ENCODE measurements around the gene ESM1.

Gene ESM1

DNA sequence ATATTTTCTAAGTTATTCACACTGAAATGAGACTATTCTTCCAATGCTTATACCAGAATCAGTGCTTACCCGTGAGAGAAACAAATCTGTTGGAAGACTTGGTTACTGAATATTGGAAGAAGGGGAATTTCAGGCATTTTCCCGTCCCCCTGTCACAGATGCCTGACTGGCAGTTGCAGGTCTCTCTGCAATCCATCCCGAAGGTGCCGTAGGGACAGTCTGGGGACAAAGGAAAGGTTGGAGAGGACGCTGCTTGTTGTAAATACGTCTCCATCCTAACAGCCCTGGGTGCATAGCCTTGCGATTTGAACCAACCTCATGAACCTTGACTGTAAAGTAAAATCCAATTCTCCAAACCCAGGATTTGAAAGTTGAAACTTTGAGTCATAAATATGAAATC lies 3.5 kb downstream of the ESM1 start:
- DNase-seq (ENCODE audit: insufficient read length) = no peak

GRCh38 chr5:54975701-54976100 lies 9.7 kb downstream of the ESM1 start:
- DNase-seq (ENCODE audit: insufficient read length) (no peak), FAIRE-seq (no peak)
- TF ChIP-seq POLR2AphosphoS5 (IDR thresholded peaks at IDR 0.05; ENCODE audit: low read depth, low read length) = no peak
- no peak for TF ChIP-seq TAF1 (IDR thresholded peaks at IDR 0.05; ENCODE audit: borderline replicate concordance, low read depth, low read length)
- no peak for TF ChIP-seq POLR2A (IDR thresholded peaks at IDR 0.05; ENCODE audit: low read depth, low read length)

More for the DNA sequence above, 3.5 kb downstream of the ESM1 start:
- no peak for FAIRE-seq
- TF ChIP-seq POLR2AphosphoS5 (IDR thresholded peaks at IDR 0.05; ENCODE audit: low read depth, low read length) (no peak), POLR2A (IDR thresholded peaks at IDR 0.05; ENCODE audit: low read depth, low read length) (no peak), TAF1 (IDR thresholded peaks at IDR 0.05; ENCODE audit: borderline replicate concordance, low read depth, low read length) (no peak)

GRCh38 chr5:54969856-54970828 lies 15.3 kb downstream of the ESM1 start:
- TF ChIP-seq POLR2AphosphoS5 (IDR thresholded peaks at IDR 0.05; ENCODE audit: low read depth, low read length) (no peak), POLR2A (IDR thresholded peaks at IDR 0.05; ENCODE audit: low read depth, low read length) (no peak), TAF1 (IDR thresholded peaks at IDR 0.05; ENCODE audit: borderline replicate concordance, low read depth, low read length) (no peak)
- no peak for DNase-seq (ENCODE audit: insufficient read length)
- no peak for FAIRE-seq

DNA sequence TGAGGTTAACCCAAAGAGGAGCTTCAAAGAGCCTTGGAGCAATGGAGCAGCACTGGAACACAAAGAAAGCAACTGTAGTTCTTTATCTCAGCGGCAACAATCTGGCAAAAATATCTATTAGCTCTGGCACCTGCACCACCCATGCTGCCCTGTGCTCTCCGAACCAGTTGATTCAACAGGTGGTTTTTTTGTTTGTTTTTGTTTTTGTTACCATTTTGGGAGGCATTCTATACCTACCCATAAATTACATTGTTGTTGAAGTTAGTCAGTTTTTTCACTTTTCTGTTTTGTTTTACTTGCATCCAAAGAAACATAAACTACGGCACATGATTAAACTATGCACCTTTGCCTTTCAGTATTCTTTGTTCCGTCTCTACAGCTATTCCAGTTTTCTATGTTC lies 16.2 kb downstream of the ESM1 start:
- TF ChIP-seq POLR2AphosphoS5 (IDR thresholded peaks at IDR 0.05; ENCODE audit: low read depth, low read length) = no peak
- TF ChIP-seq TAF1 (IDR thresholded peaks at IDR 0.05; ENCODE audit: borderline replicate concordance, low read depth, low read length) = no peak
- no peak for TF ChIP-seq POLR2A (IDR thresholded peaks at IDR 0.05; ENCODE audit: low read depth, low read length)
- no peak for FAIRE-seq

GRCh38 chr5:54965806-54966205 lies 19.6 kb downstream of the ESM1 start:
- no peak for TF ChIP-seq TAF1 (IDR thresholded peaks at IDR 0.05; ENCODE audit: borderline replicate concordance, low read depth, low read length)
- TF ChIP-seq POLR2A (IDR thresholded peaks at IDR 0.05; ENCODE audit: low read depth, low read length) = no peak
- no peak for TF ChIP-seq POLR2AphosphoS5 (IDR thresholded peaks at IDR 0.05; ENCODE audit: low read depth, low read length)
- FAIRE-seq (no peak), DNase-seq (ENCODE audit: insufficient read length) (no peak)

More for the DNA sequence above, 16.2 kb downstream of the ESM1 start:
- no peak for DNase-seq (ENCODE audit: insufficient read length)

- FAIRE-seq (no peak), DNase-seq (ENCODE audit: insufficient read length) (no peak)
- no peak for TF ChIP-seq POLR2AphosphoS5 (IDR thresholded peaks at IDR 0.05; ENCODE audit: low read depth, low read length)
Measured at GRCh38 chr5:54964405-54964804, 21.0 kb downstream of the ESM1 start.

DNA sequence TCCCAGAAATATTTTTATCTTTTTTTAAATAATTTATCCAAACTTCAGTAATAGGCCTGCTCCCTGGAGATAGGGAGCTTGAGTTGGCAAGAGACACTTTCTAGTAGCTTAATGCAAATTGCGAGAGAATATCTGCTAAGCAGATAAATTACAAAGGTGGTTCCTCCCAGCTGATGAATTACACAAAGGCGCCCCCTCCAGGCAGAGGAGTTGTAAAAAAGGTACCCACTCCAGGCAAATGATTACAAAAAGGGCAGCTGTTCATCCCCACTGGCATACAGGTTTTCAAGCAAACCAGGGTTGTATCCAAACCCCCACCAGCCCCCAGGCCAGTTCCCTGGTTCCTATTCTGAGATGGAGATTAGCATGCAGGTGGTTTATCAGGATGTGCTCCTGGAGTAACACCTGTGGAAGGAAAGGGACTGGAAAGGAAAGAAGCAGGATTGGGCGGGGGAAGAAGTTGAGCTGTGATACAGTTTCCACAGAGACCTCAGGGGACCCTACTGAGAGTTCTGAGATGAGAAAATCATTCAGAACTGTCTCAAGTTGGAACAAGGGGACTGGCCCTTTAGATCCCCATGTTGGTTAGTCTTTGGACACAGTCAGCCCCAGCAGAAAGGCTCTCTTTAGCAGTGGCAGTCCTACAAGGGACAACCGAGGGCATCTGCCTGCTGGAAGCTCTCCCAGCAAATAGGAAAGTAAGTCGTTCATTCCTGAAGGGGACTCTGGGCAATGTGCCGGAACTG lies 25.5 kb downstream of the ESM1 start:
- no peak for TF ChIP-seq POLR2AphosphoS5 (IDR thresholded peaks at IDR 0.05; ENCODE audit: low read depth, low read length)
- TF ChIP-seq TAF1 (IDR thresholded peaks at IDR 0.05; ENCODE audit: borderline replicate concordance, low read depth, low read length) = no peak
- no peak for TF ChIP-seq POLR2A (IDR thresholded peaks at IDR 0.05; ENCODE audit: low read depth, low read length)
- FAIRE-seq = no peak
- DNase-seq (ENCODE audit: insufficient read length) = no peak

DNA sequence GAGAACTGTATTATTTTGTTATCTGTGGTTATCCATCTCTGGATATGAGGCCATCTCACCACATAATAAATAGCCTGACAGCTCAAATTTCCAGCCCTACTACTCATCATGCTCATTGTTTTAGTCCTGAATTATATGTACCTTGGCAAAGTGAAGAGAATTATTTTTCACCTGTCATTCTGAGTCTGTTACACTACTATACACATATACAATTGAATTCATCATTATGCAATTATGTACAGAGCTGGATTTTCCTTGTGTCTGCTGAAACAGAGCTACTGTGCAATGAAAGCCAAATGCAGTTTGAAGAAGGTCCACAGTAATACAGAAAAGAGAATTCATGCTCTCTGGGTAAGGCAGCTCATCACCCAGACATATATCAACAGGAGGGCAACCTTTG lies 28.5 kb downstream of the ESM1 start:
- no peak for DNase-seq (ENCODE audit: insufficient read length)
- FAIRE-seq = no peak
- no peak for TF ChIP-seq POLR2AphosphoS5 (IDR thresholded peaks at IDR 0.05; ENCODE audit: low read depth, low read length)
- no peak for TF ChIP-seq TAF1 (IDR thresholded peaks at IDR 0.05; ENCODE audit: borderline replicate concordance, low read depth, low read length)

DNA sequence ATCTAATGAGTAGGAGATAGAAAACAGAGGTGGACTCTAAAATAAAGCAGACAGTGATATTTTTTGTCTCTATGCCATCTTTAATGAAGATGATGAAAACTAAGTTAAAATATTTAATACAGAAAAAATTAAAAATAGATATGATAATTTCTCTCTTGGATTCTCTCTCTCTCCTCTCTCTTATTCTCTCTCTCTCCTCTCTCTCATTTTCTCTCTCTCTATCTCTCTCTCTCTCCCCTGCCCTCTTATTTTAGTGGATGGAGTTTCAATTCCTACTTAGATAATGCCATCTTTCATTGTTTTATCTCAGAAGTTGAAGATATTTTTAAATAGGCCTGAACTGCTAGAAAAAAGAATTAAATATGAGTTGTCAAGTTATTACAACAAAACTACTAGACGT lies 38.2 kb downstream of the ESM1 start:
- no peak for DNase-seq (ENCODE audit: insufficient read length)
- TF ChIP-seq TAF1 (IDR thresholded peaks at IDR 0.05; ENCODE audit: borderline replicate concordance, low read depth, low read length) = no peak
- no peak for TF ChIP-seq POLR2A (IDR thresholded peaks at IDR 0.05; ENCODE audit: low read depth, low read length)
- no peak for TF ChIP-seq POLR2AphosphoS5 (IDR thresholded peaks at IDR 0.05; ENCODE audit: low read depth, low read length)
- no peak for FAIRE-seq

GRCh38 chr5:54946306-54946819 lies 39.0 kb downstream of the ESM1 start:
- no peak for TF ChIP-seq POLR2AphosphoS5 (IDR thresholded peaks at IDR 0.05; ENCODE audit: low read depth, low read length)
- no peak for TF ChIP-seq POLR2A (IDR thresholded peaks at IDR 0.05; ENCODE audit: low read depth, low read length)
- TF ChIP-seq TAF1 (IDR thresholded peaks at IDR 0.05; ENCODE audit: borderline replicate concordance, low read depth, low read length) = no peak
- DNase-seq (ENCODE audit: insufficient read length) (no peak), FAIRE-seq (no peak)

DNA sequence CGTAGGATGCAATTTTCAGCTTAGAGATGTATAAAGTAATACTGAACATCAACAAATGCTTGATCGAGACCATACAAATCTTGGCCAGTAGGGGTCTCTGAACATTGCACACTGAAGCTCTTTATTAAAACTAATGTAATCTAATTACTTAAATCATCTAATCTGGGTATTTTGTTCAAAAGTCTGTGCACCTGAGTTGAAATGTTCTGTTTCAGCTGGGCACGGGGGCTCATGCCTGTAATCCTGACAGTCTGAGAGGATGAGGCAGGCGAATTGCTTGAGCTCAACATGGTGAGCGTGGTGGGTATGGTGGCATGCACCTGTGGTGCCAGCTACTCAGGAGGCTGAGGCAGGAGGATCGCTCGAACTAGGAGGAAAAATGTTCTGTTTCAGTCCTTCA lies 41.0 kb downstream of the ESM1 start:
- DNase-seq (ENCODE audit: insufficient read length) (no peak), FAIRE-seq (peak; percentile 74)
- TF ChIP-seq TAF1 (IDR thresholded peaks at IDR 0.05; ENCODE audit: borderline replicate concordance, low read depth, low read length) = no peak
- no peak for TF ChIP-seq POLR2AphosphoS5 (IDR thresholded peaks at IDR 0.05; ENCODE audit: low read depth, low read length)
- no peak for TF ChIP-seq POLR2A (IDR thresholded peaks at IDR 0.05; ENCODE audit: low read depth, low read length)
